PC-3 (cell line): ENCODE data around the gene DSEL. TPM values are rescaled to one million over a fixed set of nuclear protein-coding genes. Genes with fewer than 3 reads are reported as not detected.

ENCODE experiments used
- ATAC-seq: fragments of 200-7000 bp; cut with Tn5 transposase; 2 replicates; pipeline ENCODE4 v1.9.1; 2020; ENCODE audit warnings: mild to moderate bottlenecking, moderate library complexity
- BruUV-seq: library from RNA; stranded (reverse); fragments of 400-500 nt; replicated peaks from 2 replicates; lab custom pipeline; 2021; lab: Mats Ljungman, UMichigan
- CTCF ChIA-PET: fragments of 300-600 bp; sonication (Branson Sonifier 250); formaldehyde crosslinking; loops from one replicate; lab custom pipeline; 2022; ENCODE audit warnings: antibody characterized with exemption; lab: Charles Lee
- POLR2A ChIA-PET: fragments of 300-600 bp; sonication (Branson Sonifier 250); formaldehyde crosslinking; loops from one replicate; lab custom pipeline; 2022; ENCODE audit warnings: antibody characterized with exemption; ENCODE audit not compliant: unreplicated experiment; lab: Charles Lee
- DNase-seq: peaks from one replicate; pipeline ENCODE4 v3.0.0-alpha.2; 2015
- H2AFZ ChIP-seq: fragments of 300-600 bp; sonication (generic); 2 replicates; pipeline ENCODE4 v1.6.0; 2016; ENCODE audit warnings: antibody characterized with exemption, low read length
- H3F3A ChIP-seq: fragments of 300-600 bp; sonication (generic); one replicate; pipeline ENCODE4 v1.6.0; 2017; ENCODE audit warnings: antibody characterized with exemption, low read length, control low read depth, mild to moderate bottlenecking; ENCODE audit not compliant: unreplicated experiment
- H3K27ac ChIP-seq: fragments of 300-600 bp; sonication (generic); 2 replicates; pipeline ENCODE4 v1.5.1; 2016; ENCODE audit warnings: mild to moderate bottlenecking, low read length
- H3K27me3 ChIP-seq: fragments of 300-600 bp; sonication (generic); 2 replicates; pipeline ENCODE4 v1.6.1; 2016; ENCODE audit warnings: low read length, mixed read lengths
- H3K36me3 ChIP-seq: fragments of 300-600 bp; sonication (generic); 2 replicates; pipeline ENCODE4 v1.6.1; 2016; ENCODE audit warnings: low read depth, mixed run types, low read length, mixed read lengths
- H3K4me1 ChIP-seq: fragments of 300-600 bp; sonication (generic); 2 replicates; pipeline ENCODE4 v1.5.1; 2016; ENCODE audit warnings: low read length; ENCODE audit not compliant: insufficient read depth
- H3K4me2 ChIP-seq: fragments of 300-600 bp; sonication (generic); 2 replicates; pipeline ENCODE4 v1.6.0; 2016; ENCODE audit warnings: low read length
- H3K4me3 ChIP-seq: fragments of 300-600 bp; sonication (generic); 2 replicates; pipeline ENCODE4 v1.5.1; 2016; ENCODE audit warnings: mild to moderate bottlenecking, low read length, mixed read lengths
- H3K79me2 ChIP-seq: fragments of 300-600 bp; sonication (generic); 2 replicates; pipeline ENCODE4 v1.6.1; 2017; ENCODE audit warnings: low read length, mixed read lengths
- H3K9ac ChIP-seq: fragments of 300-600 bp; sonication (generic); 2 replicates; pipeline ENCODE4 v1.6.0; 2016; ENCODE audit warnings: mild to moderate bottlenecking, low read length
- H3K9me2 ChIP-seq: fragments of 300-600 bp; sonication (generic); replicated peaks from 2 replicates; pipeline ENCODE4 v1.6.1; 2016; ENCODE audit warnings: mixed run types, low read length, mixed read lengths
- H3K9me3 ChIP-seq: fragments of 300-600 bp; sonication (generic); 2 replicates; pipeline ENCODE4 v1.6.1; 2016; ENCODE audit warnings: low read length, mixed read lengths
- H4K20me1 ChIP-seq: fragments of 300-600 bp; sonication (generic); 2 replicates; pipeline ENCODE4 v1.6.1; 2016; ENCODE audit warnings: low read length, mixed read lengths
- CTCF ChIP-seq: fragments of 300-600 bp; sonication (generic); conservative IDR thresholded peaks from 2 replicates; pipeline ENCODE4 v1.5.1; 2017; ENCODE audit warnings: antibody characterized with exemption, low read depth, mild to moderate bottlenecking, low read length
- EZH2 ChIP-seq: fragments of 300-600 bp; sonication (generic); IDR thresholded peaks from one replicate; pipeline ENCODE4 v1.6.1; 2017; ENCODE audit warnings: antibody characterized with exemption, mild to moderate bottlenecking, low read length; ENCODE audit not compliant: unreplicated experiment
- EZH2phosphoT487 ChIP-seq: fragments of 300-600 bp; sonication (generic); IDR thresholded peaks from 2 replicates; pipeline ENCODE4 v1.6.1; 2018; ENCODE audit warnings: mild to moderate bottlenecking, antibody characterized with exemption, low read length, borderline replicate concordance
- intact Hi-C: fragments of 100-400 bp; cut with micrococcal nuclease; formaldehyde crosslinking; loops from 2 replicates; pipeline ENCODE4 v1.9.0; 2023
- total RNA-seq: library from RNA; depleted of rRNA; stranded (reverse); fragments of >200 nt; gene quantifications from 2 replicates; pipeline ENCODE4 v1.2.3, GENCODE V29; 2014

Gene DSEL
- total RNA-seq, 1 experiment from 2014 or later = 19.0 TPM

- H3K36me3 ChIP-seq = no peaks in the 10 kb centered on the region
- 0 out of 2 replicates have a peak, but pooled peaks cover 2% of the 10 kb centered on the region for H4K20me1 ChIP-seq
- ATAC-seq = no peak
- no TSS peak for BruUV-seq
- H3K27ac ChIP-seq = no peak overlapping the region
- H3K79me2 ChIP-seq = peaks cover 7% of the 10 kb centered on the region
- no peak for TF ChIP-seq EZH2phosphoT487
- ChIA-PET POLR2A (no interaction called here), CTCF (no interaction called here)
- H3K4me2 ChIP-seq = no peak overlapping the region
- H3K9ac ChIP-seq = no peak overlapping the region
- no peaks in the 10 kb centered on the region for H3K9me3 ChIP-seq
- H3K27me3 ChIP-seq = no peaks in the 10 kb centered on the region
- H2AFZ ChIP-seq = no peak overlapping the region
- H3K9me2 ChIP-seq = no peaks in the 10 kb centered on the region
- H3K4me1 ChIP-seq = no peaks in the 10 kb centered on the region
- no peaks in the 10 kb centered on the region for H3F3A ChIP-seq
- no peak overlapping the region for H3K4me3 ChIP-seq
- no peak for DNase-seq
- intact Hi-C loops = no loop called here
Observed at GRCh38 chr18:67504739-67505138, 11.8 kb downstream of the DSEL start.

- H3K27ac ChIP-seq = no peak overlapping the region
- BruUV-seq = no TSS peak
- no peaks in the 10 kb centered on the region for H4K20me1 ChIP-seq
- no peak overlapping the region for H3K4me3 ChIP-seq
- ATAC-seq (no peak), DNase-seq (no peak)
- intact Hi-C loops = no loop called here
- no peaks in the 10 kb centered on the region for H3K9me2 ChIP-seq
- H3K27me3 ChIP-seq = no peaks in the 10 kb centered on the region
- POLR2A ChIA-PET = no interaction called here
- no peak overlapping the region for H3K9ac ChIP-seq
- H3F3A ChIP-seq = no peaks in the 10 kb centered on the region
- H3K9me3 ChIP-seq = no peaks in the 10 kb centered on the region
- H3K4me2 ChIP-seq = no peak overlapping the region
- H3K79me2 ChIP-seq = no peaks in the 10 kb centered on the region
- H3K4me1 ChIP-seq = no peaks in the 10 kb centered on the region
- CTCF ChIA-PET = no interaction called here
- no peak overlapping the region for H2AFZ ChIP-seq
- TF ChIP-seq EZH2phosphoT487 (no peak), EZH2 (no peak), CTCF (no peak)
- H3K36me3 ChIP-seq = no peaks in the 10 kb centered on the region
Observed at GRCh38 chr18:67500522-67501205, 15.9 kb downstream of the DSEL start.

- Histone ChIP-seq H4K20me1 (no peaks in the 10 kb centered on the region), H3K9me2 (no peaks in the 10 kb centered on the region), H3K4me2 (no peak overlapping the region), H3K79me2 (no peaks in the 10 kb centered on the region), H3K27ac (no peak overlapping the region), H3F3A (no peaks in the 10 kb centered on the region), H3K4me3 (no peak overlapping the region), H3K36me3 (no peaks in the 10 kb centered on the region), H3K9me3 (no peaks in the 10 kb centered on the region), H3K9ac (no peak overlapping the region), H2AFZ (no peak overlapping the region), H3K4me1 (no peaks in the 10 kb centered on the region), H3K27me3 (no peaks in the 10 kb centered on the region)
- no peak for ATAC-seq
- ChIA-PET POLR2A (no interaction called here), CTCF (no interaction called here)
- TF ChIP-seq CTCF (no peak), EZH2phosphoT487 (no peak), EZH2 (no peak)
- intact Hi-C loops = no loop called here
- no peak for DNase-seq
- no TSS peak for BruUV-seq
Observed at GRCh38 chr18:67496469-67496868, 20.1 kb downstream of the DSEL start.
